ENCODE results near the gene TENM3. TPM values are rescaled to one million over a fixed set of nuclear protein-coding genes. Genes with fewer than 3 reads are reported as not detected.

The TENM3 gene
- total RNA-seq, 1 experiment from 2014 or later, result 71.0 TPM

DNA sequence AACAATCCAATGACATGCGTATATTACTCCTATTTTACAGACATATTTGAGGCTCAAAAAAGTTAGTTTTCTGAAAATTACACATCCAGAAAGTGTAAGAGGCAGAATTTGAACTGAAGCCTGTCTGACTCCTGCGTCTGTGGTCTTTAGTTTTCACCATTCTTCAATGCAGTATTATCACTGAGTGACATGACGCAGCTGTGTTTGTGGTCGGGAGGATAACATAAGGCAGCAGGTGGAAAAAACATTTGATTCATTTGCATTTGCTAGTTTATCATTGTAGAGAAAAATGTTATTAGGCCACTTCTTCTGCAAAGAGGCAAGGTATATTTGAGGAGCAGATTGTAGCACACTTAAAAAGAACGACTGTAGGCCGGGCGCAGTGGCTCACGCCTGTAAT, 186.7 kb downstream of the TENM3 start (continued):
- TF ChIP-seq, protein P1, sequence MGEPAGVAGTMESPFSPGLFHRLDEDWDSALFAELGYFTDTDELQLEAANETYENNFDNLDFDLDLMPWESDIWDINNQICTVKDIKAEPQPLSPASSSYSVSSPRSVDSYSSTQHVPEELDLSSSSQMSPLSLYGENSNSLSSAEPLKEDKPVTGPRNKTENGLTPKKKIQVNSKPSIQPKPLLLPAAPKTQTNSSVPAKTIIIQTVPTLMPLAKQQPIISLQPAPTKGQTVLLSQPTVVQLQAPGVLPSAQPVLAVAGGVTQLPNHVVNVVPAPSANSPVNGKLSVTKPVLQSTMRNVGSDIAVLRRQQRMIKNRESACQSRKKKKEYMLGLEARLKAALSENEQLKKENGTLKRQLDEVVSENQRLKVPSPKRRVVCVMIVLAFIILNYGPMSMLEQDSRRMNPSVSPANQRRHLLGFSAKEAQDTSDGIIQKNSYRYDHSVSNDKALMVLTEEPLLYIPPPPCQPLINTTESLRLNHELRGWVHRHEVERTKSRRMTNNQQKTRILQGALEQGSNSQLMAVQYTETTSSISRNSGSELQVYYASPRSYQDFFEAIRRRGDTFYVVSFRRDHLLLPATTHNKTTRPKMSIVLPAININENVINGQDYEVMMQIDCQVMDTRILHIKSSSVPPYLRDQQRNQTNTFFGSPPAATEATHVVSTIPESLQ (CRISPR knock-in tag; IDR thresholded peaks at IDR 0.05), result no peak
- TF ChIP-seq AFF4 (CRISPR knock-in tag; IDR thresholded peaks at IDR 0.05; ENCODE audit: borderline replicate concordance) (no peak), MYBL2 (CRISPR knock-in tag; IDR thresholded peaks at IDR 0.05) (no peak), ERG (CRISPR knock-in tag; IDR thresholded peaks at IDR 0.05) (no peak)
- TF ChIP-seq, protein P2, sequence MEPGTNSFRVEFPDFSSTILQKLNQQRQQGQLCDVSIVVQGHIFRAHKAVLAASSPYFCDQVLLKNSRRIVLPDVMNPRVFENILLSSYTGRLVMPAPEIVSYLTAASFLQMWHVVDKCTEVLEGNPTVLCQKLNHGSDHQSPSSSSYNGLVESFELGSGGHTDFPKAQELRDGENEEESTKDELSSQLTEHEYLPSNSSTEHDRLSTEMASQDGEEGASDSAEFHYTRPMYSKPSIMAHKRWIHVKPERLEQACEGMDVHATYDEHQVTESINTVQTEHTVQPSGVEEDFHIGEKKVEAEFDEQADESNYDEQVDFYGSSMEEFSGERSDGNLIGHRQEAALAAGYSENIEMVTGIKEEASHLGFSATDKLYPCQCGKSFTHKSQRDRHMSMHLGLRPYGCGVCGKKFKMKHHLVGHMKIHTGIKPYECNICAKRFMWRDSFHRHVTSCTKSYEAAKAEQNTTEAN (CRISPR knock-in tag; IDR thresholded peaks at IDR 0.05), result no peak

GRCh38 chr4:182432819-182433218, 189.6 kb downstream of the TENM3 start:
- no peak overlapping the region for H3K4me3 Mint-ChIP-seq
- peaks cover 10% of the 10 kb centered on the region for H3K4me1 Mint-ChIP-seq
- ChIA-PET CTCF (no interaction called here), POLR2A (no interaction called here)
- no peaks in the 10 kb centered on the region for H3K9me3 Mint-ChIP-seq
- no peaks in the 10 kb centered on the region for H3K36me3 Mint-ChIP-seq
- no peak for ATAC-seq
- no peak for DNase-seq (ENCODE audit: low spot score)
- TF ChIP-seq, protein P3, sequence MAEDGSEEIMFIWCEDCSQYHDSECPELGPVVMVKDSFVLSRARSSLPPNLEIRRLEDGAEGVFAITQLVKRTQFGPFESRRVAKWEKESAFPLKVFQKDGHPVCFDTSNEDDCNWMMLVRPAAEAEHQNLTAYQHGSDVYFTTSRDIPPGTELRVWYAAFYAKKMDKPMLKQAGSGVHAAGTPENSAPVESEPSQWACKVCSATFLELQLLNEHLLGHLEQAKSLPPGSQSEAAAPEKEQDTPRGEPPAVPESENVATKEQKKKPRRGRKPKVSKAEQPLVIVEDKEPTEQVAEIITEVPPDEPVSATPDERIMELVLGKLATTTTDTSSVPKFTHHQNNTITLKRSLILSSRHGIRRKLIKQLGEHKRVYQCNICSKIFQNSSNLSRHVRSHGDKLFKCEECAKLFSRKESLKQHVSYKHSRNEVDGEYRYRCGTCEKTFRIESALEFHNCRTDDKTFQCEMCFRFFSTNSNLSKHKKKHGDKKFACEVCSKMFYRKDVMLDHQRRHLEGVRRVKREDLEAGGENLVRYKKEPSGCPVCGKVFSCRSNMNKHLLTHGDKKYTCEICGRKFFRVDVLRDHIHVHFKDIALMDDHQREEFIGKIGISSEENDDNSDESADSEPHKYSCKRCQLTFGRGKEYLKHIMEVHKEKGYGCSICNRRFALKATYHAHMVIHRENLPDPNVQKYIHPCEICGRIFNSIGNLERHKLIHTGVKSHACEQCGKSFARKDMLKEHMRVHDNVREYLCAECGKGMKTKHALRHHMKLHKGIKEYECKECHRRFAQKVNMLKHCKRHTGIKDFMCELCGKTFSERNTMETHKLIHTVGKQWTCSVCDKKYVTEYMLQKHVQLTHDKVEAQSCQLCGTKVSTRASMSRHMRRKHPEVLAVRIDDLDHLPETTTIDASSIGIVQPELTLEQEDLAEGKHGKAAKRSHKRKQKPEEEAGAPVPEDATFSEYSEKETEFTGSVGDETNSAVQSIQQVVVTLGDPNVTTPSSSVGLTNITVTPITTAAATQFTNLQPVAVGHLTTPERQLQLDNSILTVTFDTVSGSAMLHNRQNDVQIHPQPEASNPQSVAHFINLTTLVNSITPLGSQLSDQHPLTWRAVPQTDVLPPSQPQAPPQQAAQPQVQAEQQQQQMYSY (CRISPR knock-in tag; IDR thresholded peaks at IDR 0.05), result no peak
- TF ChIP-seq ESRRA (CRISPR knock-in tag; IDR thresholded peaks at IDR 0.05; ENCODE audit: borderline replicate concordance), result no peak
- no peak for TF ChIP-seq ZNF138 (CRISPR knock-in tag; conservative IDR thresholded peaks at IDR 0.05)
- no peak for TF ChIP-seq JUN (CRISPR knock-in tag; IDR thresholded peaks at IDR 0.05)
- no peak for TF ChIP-seq EMX1 (CRISPR knock-in tag; IDR thresholded peaks at IDR 0.05)
- TF ChIP-seq GRHL2 (CRISPR knock-in tag; IDR thresholded peaks at IDR 0.05; ENCODE audit: insufficient replicate concordance, severe bottlenecking), result no peak
- TF ChIP-seq IRF1 (CRISPR knock-in tag; IDR thresholded peaks at IDR 0.05), result no peak
- TF ChIP-seq SMAD4 (CRISPR knock-in tag; IDR thresholded peaks at IDR 0.05), result no peak
- TF ChIP-seq, protein P4, sequence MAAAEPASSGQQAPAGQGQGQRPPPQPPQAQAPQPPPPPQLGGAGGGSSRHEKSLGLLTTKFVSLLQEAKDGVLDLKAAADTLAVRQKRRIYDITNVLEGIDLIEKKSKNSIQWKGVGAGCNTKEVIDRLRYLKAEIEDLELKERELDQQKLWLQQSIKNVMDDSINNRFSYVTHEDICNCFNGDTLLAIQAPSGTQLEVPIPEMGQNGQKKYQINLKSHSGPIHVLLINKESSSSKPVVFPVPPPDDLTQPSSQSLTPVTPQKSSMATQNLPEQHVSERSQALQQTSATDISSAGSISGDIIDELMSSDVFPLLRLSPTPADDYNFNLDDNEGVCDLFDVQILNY (CRISPR knock-in tag; IDR thresholded peaks at IDR 0.05), result no peak
- TF ChIP-seq SP1 (CRISPR knock-in tag; conservative IDR thresholded peaks at IDR 0.05), result no peak
- no peak for TF ChIP-seq NFE2L1 (CRISPR knock-in tag; IDR thresholded peaks at IDR 0.05)
- TF ChIP-seq ZNF671 (CRISPR knock-in tag; IDR thresholded peaks at IDR 0.05), result no peak
- no peak for TF ChIP-seq ZMAT4 (CRISPR knock-in tag; IDR thresholded peaks at IDR 0.05)
- TF ChIP-seq GABPB1 (CRISPR knock-in tag; IDR thresholded peaks at IDR 0.05), result no peak
- no peak for TF ChIP-seq MLX (CRISPR knock-in tag; IDR thresholded peaks at IDR 0.05)
- no peak for TF ChIP-seq NR2C2 (CRISPR knock-in tag; IDR thresholded peaks at IDR 0.05)
- TF ChIP-seq FOXP1 (CRISPR knock-in tag; IDR thresholded peaks at IDR 0.05; ENCODE audit: borderline replicate concordance), result no peak
- no peaks in the 10 kb centered on the region for H3K27me3 Mint-ChIP-seq (ENCODE audit: low read depth)
- H3K27ac Mint-ChIP-seq, result no peak overlapping the region
